Stimulated activated memory B cell treated with anti-CD40 and anti-IgM and Interleukin-4, amounts not matched to agents 10 μg/mL and 1 μg/mL and 100 μg/mL, for 72 hours (primary cell): ENCODE measurements around the gene HOXB9.

Experiments
- ATAC-seq: fragments of 150-1000 bp; cut with Tn5 transposase; 2 replicates; pipeline ENCODE4 v1.10.0; 2021
- H3K27ac Mint-ChIP-seq: one replicate; pipeline ENCODE4 v1.8.0; 2022; ENCODE audit warnings: mild to moderate bottlenecking, mixed read lengths
- H3K27me3 Mint-ChIP-seq: one replicate; pipeline ENCODE4 v1.8.0; 2022; ENCODE audit warnings: mixed read lengths
- H3K36me3 Mint-ChIP-seq: one replicate; pipeline ENCODE4 v1.8.0; 2022; ENCODE audit warnings: mixed read lengths
- H3K4me1 Mint-ChIP-seq: one replicate; pipeline ENCODE4 v1.8.0; 2022; ENCODE audit warnings: mixed read lengths
- H3K4me3 Mint-ChIP-seq: one replicate; pipeline ENCODE4 v1.8.0; 2022; ENCODE audit warnings: mild to moderate bottlenecking, moderate library complexity, mixed read lengths
- H3K9me3 Mint-ChIP-seq: one replicate; pipeline ENCODE4 v1.8.0; 2022; ENCODE audit warnings: mixed read lengths

Gene HOXB9

DNA sequence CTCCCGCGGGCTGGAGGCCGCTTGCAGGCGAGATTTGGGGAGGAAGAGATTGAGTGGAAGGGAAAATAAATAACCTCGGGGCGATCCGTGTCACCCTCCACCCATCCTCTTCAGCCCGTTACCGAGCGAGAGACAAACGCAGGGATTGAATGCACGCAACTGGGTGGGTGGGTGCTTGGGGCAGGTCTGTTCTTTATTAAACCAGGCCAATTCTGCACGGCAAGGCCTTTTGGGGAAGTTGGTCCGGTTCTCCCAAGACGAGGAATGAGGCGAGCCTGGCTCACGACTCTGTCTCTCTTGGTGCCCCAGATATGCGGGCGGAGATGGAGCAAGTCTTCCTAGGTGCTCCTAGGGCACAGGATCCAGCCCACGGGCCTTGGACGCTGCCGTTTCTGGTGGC is 14.9 kb downstream of the HOXB9 start:
- Mint-ChIP-seq H3K27me3 (peaks cover 98% of the 10 kb centered on the region), H3K36me3 (no peaks in the 10 kb centered on the region), H3K4me1 (peaks cover 55% of the 10 kb centered on the region), H3K9me3 (peaks cover 2% of the 10 kb centered on the region), H3K27ac (peak overlapping the region; percentile 9), H3K4me3 (peak overlapping the region; percentile 88)
- no peak for ATAC-seq

DNA sequence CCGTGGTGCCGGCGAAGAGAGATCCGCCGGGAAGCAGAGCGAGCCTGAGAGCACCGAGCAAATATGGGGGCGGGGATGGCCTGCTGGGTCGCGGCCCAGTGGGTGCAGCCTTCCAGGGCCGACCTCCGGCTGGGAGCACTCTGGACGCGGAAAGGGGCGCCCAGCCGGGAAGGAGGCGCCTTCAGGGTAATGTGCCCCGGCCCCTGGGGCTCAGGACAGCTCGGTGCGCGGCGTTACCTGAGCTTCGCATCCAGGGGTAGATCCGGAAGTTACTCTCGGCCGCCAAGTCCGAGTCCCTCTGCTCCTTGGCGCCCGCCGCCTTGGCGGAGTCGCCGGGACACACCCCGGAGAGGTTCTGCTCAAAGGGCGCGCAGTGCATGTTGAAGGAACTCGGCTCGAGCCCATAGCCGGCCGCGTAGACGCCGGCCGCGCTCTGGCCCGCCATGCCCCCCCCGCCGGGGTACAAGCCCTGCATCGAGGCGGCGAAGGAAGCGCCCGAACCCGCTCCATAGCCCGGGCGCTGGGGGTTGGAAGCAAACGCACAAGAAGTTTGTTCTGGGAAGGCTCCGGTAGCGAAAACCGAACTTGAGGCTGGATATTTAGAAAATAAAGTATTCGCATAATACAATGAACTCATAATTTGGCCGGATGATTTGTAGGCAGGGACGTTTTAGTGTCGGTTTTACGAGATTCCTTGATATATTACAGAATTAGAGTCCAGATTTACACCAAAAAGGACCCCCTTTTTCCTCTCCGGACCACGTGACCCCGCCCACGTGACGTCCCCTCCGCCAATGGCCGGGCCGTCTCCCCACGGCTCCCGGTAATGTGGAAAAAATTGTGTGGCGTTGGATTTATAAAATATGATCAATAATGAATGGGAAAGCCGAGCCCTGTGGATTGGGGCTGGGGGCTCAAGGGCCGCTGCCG is 15.6 kb downstream of the HOXB9 start, which contains the start of gene HOXB7:
TSS of gene HOXB7 (minus strand) at position 736 of the 930 bp plus-strand sequence. CDS start at position 637, 99 bp downstream.
- Mint-ChIP-seq H3K36me3 (no peaks in the 10 kb centered on the region), H3K27ac (peak within 1 kb of the TSS; percentile 9), H3K4me3 (peak within 1 kb of the TSS; percentile 88), H3K9me3 (peaks cover 2% of the 10 kb centered on the region), H3K27me3 (peaks cover 98% of the 10 kb centered on the region), H3K4me1 (peaks cover 55% of the 10 kb centered on the region)
- ATAC-seq, result peak; percentile 63

DNA sequence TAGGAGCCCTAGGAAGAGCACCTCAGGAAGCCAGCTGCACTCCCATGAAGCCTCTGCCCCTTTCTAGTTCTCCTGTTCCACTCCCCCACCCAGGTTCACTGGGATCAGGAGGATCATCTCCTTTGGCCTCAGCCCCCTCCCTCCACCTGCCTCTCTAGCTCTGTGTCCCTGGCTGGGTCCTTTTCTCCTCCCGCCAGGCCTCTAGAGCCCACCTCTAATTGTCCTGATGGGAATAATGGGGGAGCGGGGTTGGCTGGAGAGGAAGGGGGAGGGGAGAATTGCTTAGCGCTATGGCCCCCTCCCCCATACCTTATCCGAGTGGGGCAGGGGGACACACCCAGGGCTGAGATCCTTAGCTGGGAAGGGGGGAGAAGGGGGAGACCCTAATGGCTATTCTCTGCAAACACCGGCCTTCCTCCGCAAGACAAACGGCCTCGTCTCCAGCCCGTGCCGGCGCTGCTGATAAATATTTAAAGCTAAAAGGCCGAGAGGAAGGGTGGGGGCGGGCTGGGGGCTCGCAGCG is 16.3 kb downstream of the HOXB9 start:
- Mint-ChIP-seq H3K9me3 (no peaks in the 10 kb centered on the region), H3K27me3 (peaks cover 98% of the 10 kb centered on the region), H3K27ac (peak overlapping the region; percentile 9), H3K36me3 (no peaks in the 10 kb centered on the region), H3K4me3 (peak overlapping the region; percentile 88), H3K4me1 (peaks cover 51% of the 10 kb centered on the region)
- ATAC-seq, result no peak

DNA sequence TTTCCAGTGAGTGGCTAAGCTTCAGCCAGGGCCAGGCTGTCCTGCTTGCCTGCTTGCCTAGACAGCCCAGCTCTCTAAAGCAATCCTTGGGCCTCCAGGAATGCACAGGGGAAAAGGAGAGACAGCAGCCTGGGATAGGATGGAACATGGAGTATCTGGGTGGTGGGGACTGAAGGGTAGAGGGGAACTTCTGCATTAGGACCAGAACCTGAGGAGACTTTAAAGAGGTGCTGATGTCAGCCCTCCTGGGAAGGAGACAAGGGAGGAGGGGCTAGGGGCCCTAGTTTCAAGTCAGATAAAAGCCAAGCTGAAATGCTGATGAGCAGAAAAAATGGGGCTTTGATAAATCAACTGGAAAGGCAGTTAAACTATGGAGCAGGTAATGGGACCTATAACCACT is 17.1 kb downstream of the HOXB9 start:
- H3K27me3 Mint-ChIP-seq, result peaks cover 98% of the 10 kb centered on the region
- no peak overlapping the region for H3K27ac Mint-ChIP-seq
- no peak for ATAC-seq
- H3K4me1 Mint-ChIP-seq, result peaks cover 43% of the 10 kb centered on the region
- no peaks in the 10 kb centered on the region for H3K36me3 Mint-ChIP-seq
- no peaks in the 10 kb centered on the region for H3K9me3 Mint-ChIP-seq
- H3K4me3 Mint-ChIP-seq, result peak overlapping the region; percentile 4

DNA sequence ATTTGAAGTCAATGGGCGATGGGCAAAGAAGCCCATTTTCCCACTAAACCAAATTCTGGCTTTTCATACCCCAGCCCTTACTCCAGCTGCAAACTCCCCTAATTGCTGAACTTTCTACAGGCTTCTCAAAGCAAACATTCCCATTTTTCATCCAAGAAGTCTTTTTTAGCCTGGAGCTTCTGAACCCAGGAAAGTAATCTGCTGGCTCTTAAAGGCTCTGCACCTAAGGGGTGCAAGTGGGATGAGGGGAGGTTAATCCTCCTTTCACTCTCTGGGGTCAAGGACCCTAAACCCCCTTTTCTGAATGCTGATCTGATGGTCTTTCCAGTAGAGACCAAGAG is 17.7 kb downstream of the HOXB9 start:
- ATAC-seq, result no peak
- H3K4me3 Mint-ChIP-seq, result no peak overlapping the region
- peaks cover 98% of the 10 kb centered on the region for H3K27me3 Mint-ChIP-seq
- H3K36me3 Mint-ChIP-seq, result no peaks in the 10 kb centered on the region
- no peaks in the 10 kb centered on the region for H3K9me3 Mint-ChIP-seq
- no peak overlapping the region for H3K27ac Mint-ChIP-seq
- H3K4me1 Mint-ChIP-seq, result peaks cover 37% of the 10 kb centered on the region

DNA sequence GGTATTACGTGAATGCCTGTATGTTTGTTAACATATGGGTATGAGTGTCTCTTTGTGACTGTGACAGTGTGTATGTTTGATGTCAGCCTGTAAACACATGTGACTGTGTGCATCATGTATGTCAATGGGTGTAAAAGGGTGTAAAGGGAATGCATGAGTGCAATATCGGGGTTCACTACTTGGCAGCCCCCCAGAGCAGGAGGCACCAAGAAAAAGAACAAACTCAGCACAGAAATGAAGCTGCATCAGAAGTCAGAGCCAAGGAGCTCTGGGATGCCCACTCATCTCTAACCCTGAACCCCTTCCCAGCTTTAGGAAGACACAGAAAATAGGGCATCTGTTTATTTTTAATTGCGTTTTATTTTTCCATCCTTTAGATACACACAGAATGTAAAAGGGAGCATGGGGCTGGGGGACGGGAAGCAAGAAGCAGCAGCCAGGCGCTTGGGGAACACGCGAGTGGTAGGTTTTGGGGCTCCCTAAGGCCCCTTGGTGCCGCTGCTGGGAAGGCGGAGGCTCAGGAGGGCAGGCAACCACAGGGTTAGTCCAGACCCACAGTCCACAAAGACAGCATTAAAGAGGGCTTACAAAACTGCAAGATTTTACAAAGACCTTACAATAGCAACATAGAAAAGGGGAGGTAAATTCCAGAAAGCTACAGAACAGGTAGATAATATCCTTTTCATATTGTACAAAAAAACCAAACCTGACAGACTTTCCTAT is 19.1 kb downstream of the HOXB9 start:
- no peak for ATAC-seq
- H3K27ac Mint-ChIP-seq, result no peak overlapping the region
- H3K27me3 Mint-ChIP-seq, result peaks cover 98% of the 10 kb centered on the region
- H3K4me3 Mint-ChIP-seq, result no peak overlapping the region
- no peaks in the 10 kb centered on the region for H3K9me3 Mint-ChIP-seq
- H3K4me1 Mint-ChIP-seq, result peaks cover 31% of the 10 kb centered on the region
- H3K36me3 Mint-ChIP-seq, result no peaks in the 10 kb centered on the region

DNA sequence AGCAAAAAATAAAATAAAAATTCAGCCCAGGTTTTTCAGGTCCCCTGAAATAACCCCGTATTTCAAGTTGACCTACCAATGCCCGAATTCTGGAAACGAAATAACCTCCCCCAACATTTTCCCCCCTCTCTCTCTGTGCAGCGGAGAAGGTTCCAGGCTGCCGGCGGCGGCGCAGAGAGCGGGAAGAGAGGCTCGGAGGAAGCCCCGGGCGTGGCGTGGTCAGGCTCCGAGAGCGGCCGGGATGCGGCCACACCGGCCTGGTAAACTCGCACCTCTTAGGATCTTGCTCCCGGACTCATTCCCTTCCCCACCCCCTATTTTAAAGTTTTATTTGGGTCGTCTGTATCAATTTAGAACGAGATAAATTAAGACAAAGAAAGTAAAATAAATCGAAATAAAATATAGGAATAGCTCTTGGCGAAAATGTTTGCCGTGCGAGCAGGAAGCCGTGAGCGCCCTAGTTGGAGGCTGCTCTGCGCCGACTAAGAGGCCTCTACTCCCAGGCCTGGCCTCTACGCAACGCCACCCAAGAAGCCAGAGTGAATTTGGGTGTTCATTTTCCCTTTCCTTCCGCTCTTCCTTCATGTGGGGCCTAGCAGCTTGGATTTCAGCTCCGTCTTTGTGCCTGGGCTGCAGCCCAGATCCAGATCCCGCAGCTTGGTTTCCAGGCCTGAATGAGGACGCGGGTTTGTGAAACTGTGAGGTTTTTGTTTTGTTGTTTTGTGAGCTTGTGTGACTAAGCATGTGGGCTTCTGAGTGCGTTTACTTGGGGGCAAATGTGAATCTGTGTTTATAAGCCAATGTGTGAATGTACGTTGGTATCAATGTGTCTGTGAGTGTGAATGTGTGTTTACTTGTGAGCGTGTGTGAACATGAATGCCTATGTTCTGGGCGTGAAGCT is 19.9 kb downstream of the HOXB9 start:
- H3K4me1 Mint-ChIP-seq, result peaks cover 24% of the 10 kb centered on the region
- no peak overlapping the region for H3K4me3 Mint-ChIP-seq
- H3K27ac Mint-ChIP-seq, result no peak overlapping the region
- H3K27me3 Mint-ChIP-seq, result peaks cover 98% of the 10 kb centered on the region
- no peaks in the 10 kb centered on the region for H3K36me3 Mint-ChIP-seq
- H3K9me3 Mint-ChIP-seq, result no peaks in the 10 kb centered on the region
- ATAC-seq, result no peak

DNA sequence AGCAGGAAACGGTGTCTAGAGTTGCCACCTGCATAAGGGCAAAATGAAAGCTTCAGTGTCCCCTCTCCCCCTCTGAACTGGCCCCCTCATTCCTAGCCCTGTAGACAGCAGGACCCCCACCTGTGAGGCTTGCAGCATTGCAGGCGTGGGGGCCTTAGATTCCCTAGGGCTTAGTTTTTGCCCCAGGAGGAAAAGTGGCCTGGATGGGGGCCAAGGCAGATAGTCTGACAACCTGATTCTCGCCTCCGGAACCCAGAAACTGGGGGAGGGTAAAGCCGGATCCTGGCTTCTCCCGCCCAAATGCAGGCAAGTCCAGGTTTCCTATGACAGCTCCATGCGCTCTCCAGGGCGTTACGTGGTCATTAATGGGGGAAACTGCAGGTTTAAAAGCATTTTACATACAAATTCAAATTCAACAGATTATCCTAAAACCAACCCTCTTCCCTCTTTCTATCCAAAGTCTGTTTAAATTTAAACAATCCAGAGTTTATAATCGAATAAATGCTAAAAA is 20.7 kb downstream of the HOXB9 start:
- Mint-ChIP-seq H3K9me3 (no peaks in the 10 kb centered on the region), H3K4me1 (peaks cover 16% of the 10 kb centered on the region), H3K27me3 (peaks cover 98% of the 10 kb centered on the region), H3K4me3 (no peak overlapping the region), H3K36me3 (no peaks in the 10 kb centered on the region), H3K27ac (no peak overlapping the region)
- no peak for ATAC-seq

DNA sequence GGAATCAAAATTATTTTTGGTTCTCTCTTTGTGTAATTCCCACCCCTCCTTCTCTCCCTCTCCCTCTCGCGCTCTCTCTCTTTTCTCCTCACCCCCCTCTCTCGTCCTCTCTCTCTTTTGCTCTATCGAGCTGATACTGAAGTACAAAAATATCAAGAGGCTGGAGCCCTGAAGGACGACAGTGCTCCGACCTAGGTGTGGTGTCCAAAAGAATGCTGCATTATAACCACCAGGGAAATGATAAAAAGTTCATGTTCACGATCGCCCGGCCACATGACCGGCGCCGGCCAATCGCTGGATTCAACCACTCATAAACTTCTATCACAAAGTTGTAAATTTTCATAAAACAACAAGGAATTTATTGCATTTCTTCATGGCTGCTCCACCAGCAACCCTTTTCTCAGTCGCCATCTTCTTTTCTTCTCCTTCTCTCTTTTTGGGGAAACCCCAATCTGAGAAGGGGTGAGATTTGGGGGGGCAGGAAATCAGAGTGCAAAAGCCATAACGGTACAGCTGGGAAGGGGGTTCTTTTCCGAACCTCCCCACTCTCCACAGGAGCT is 21.3 kb downstream of the HOXB9 start, which contains the start of gene HOXB6:
TSS of gene HOXB6 (minus strand) at position 217 of the 560 bp plus-strand sequence. CDS start 6,836 bp downstream, outside the sequence.
- no peak within 1 kb of the TSS for H3K27ac Mint-ChIP-seq
- no peak for ATAC-seq
- H3K4me1 Mint-ChIP-seq, result peaks cover 15% of the 10 kb centered on the region
- peaks cover 100% of the 10 kb centered on the region for H3K27me3 Mint-ChIP-seq
- H3K9me3 Mint-ChIP-seq, result no peaks in the 10 kb centered on the region
- H3K4me3 Mint-ChIP-seq, result no peak within 1 kb of the TSS
- H3K36me3 Mint-ChIP-seq, result no peaks in the 10 kb centered on the region

DNA sequence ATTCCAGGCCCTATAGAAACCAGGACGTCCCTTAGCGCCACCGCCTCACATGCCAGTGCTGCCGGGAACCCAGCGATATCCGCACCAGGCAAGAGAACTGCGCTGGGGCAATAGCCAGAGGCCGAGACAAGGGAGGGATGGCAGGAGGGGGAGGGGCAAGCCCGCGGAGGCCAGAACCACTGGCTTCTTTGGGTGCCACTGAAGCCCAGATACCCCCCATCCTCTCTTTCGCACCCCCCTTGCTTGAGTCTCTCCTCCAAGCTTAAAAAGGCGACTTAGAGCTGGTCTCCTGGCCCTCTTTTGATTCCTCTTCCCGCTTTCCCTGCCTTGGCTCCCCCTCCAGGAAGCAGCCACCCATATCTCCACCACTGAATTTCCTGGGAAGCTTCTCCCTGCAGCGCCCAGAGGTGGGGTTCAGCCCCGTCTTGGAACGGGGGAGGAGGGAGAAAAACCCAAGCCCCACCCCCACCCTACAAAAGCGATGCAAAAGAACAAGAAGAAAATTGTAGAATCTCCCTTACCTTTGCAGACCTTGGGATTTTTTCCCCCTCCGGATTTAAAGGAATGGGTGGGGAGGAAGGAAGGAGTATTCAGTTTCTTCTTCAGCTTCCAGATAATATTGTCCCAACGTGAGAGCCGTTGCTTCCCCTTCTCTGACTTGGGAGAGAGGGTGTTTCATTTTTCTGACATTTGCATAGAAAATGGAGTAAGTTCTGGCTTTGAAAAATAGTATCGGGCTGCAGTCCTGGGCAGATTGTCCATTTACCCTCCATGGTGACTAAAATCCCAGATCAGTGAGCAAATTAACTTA is 22.0 kb downstream of the HOXB9 start:
- H3K27me3 Mint-ChIP-seq, result peaks cover 100% of the 10 kb centered on the region

DNA sequence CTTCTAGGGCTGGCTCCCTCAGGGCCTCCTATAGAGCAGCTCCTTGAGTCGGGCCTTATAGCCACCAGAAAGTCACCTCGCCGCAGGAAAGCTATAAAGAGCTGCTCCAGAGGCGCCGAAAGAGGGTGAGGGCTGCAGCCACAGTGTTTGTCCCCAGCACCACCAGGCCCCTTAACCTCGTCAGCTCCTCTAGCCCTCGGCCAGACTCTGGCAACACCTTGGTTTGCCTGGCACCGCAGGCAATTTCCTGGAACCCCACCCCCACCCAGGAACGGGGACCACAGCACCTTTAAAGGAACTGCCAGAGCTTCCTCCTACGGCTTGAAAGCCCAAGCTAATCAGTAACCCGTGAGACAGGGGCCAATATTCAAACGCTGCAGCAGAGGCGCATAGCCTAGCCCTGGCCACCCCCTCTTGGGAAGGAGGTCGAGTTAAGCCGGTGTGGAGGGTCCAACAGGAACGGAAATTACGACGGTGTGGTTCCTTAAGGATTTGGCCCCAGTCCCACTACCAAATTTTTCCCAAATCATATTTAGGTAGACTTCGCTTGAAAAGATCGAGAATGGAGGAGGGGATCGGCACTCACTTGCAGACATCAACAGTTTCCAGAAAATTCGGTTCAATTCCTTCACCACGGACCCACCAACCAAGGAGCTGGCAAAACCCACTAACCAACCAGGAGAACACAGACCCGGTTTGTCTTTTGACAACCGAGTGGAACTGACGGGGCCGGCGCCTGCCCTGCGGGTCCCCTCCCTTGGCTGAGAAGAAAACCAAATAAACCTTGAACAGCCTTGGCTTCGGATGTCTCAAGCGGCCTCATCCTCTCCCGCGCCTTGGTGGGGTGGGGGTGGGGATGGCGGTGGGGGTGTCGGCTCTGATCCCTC is 24.4 kb downstream of the HOXB9 start:
- peaks cover 100% of the 10 kb centered on the region for H3K27me3 Mint-ChIP-seq
- H3K36me3 Mint-ChIP-seq, result no peaks in the 10 kb centered on the region
- H3K4me3 Mint-ChIP-seq, result no peak overlapping the region
- no peaks in the 10 kb centered on the region for H3K9me3 Mint-ChIP-seq
- H3K4me1 Mint-ChIP-seq, result peaks cover 23% of the 10 kb centered on the region
- H3K27ac Mint-ChIP-seq, result no peak overlapping the region
- no peak for ATAC-seq

More for the DNA sequence above, 22.0 kb downstream of the HOXB9 start:
- no peaks in the 10 kb centered on the region for H3K9me3 Mint-ChIP-seq
- H3K27ac Mint-ChIP-seq, result no peak overlapping the region
- H3K36me3 Mint-ChIP-seq, result no peaks in the 10 kb centered on the region
- H3K4me3 Mint-ChIP-seq, result no peak overlapping the region
- ATAC-seq, result no peak
- H3K4me1 Mint-ChIP-seq, result peaks cover 15% of the 10 kb centered on the region

DNA sequence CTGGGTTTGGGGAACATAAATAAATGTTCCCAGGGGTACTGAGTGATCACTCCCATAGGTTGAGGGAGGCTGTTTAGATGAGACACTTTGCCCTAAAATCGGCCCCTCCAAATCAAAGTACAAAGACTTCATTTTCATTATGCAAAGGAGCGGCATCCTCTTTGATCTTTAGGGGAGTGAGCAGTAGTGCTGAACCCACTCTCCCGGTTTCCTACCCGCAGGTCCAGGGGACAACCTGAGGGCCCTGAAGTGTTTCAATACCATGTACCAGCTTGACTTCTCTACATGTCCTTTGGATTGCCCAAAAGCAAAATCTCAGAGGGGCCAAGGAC is 25.0 kb downstream of the HOXB9 start:
- Mint-ChIP-seq H3K27ac (no peak overlapping the region), H3K4me1 (peaks cover 29% of the 10 kb centered on the region)
- no peak for ATAC-seq

More for the DNA sequence above, 25.0 kb downstream of the HOXB9 start:
- Mint-ChIP-seq H3K9me3 (no peaks in the 10 kb centered on the region), H3K36me3 (no peaks in the 10 kb centered on the region), H3K27me3 (peaks cover 100% of the 10 kb centered on the region), H3K4me3 (no peak overlapping the region)
